ENCODE data around the gene EPB41L4A.

GRCh38 chr5:112232667-112233066 lies 186.4 kb downstream of the EPB41L4A start:
- no peak for TF ChIP-seq CTCF (IDR thresholded peaks at IDR 0.05)
- no peak for TF ChIP-seq POLR2A (IDR thresholded peaks at IDR 0.05)

All from adrenal gland (tissue), 5 donors.